ENCODE measurements around the gene CLPTM1L.

The CLPTM1L gene

GRCh38 chr5:1325191-1325741, 19.6 kb downstream of the CLPTM1L start:
- TF ChIP-seq CTCF (conservative IDR thresholded peaks at IDR 0.05) (no peak), ZFX (IDR thresholded peaks at IDR 0.05) (no peak)
- H3K27ac ChIP-seq, result no peak overlapping the region

GRCh38 chr5:1324719-1325190, 20.1 kb downstream of the CLPTM1L start:
- H3K27ac ChIP-seq, result no peak overlapping the region
- TF ChIP-seq CTCF (conservative IDR thresholded peaks at IDR 0.05) (no peak), ZFX (IDR thresholded peaks at IDR 0.05) (no peak)

GRCh38 chr5:1324301-1324700, 20.6 kb downstream of the CLPTM1L start:
- TF ChIP-seq ZFX (IDR thresholded peaks at IDR 0.05), result no peak
- TF ChIP-seq CTCF (conservative IDR thresholded peaks at IDR 0.05), result no peak
- no peak overlapping the region for H3K27ac ChIP-seq

- TF ChIP-seq CTCF (conservative IDR thresholded peaks at IDR 0.05) (no peak), ZFX (IDR thresholded peaks at IDR 0.05) (no peak)
- H3K27ac ChIP-seq, result no peak overlapping the region
These were observed 21.1 kb downstream of the CLPTM1L start for GRCh38 chr5:1323803-1324173.

GRCh38 chr5:1322955-1323802, 21.7 kb downstream of the CLPTM1L start:
- TF ChIP-seq CTCF (conservative IDR thresholded peaks at IDR 0.05) (no peak), ZFX (IDR thresholded peaks at IDR 0.05) (no peak)
- H3K27ac ChIP-seq, result no peak overlapping the region

- TF ChIP-seq ZFX (IDR thresholded peaks at IDR 0.05) (no peak), CTCF (conservative IDR thresholded peaks at IDR 0.05) (no peak)
- no peak overlapping the region for H3K27ac ChIP-seq
These were observed 22.6 kb downstream of the CLPTM1L start for GRCh38 chr5:1322036-1322900.

All from C4-2B (cell line).